Heart right ventricle (tissue), 16 donors: ENCODE results near the gene DHX58. TPM values are rescaled to one million over a fixed set of nuclear protein-coding genes. Genes with fewer than 3 reads are reported as not detected.

ENCODE experiments used
- ATAC-seq, 8 donors: fragments of 200-7000 bp; cut with Tn5 transposase; one replicate each; pipeline ENCODE4 v1.9.1; 2020; ENCODE audit warnings: mild to moderate bottlenecking in 8 of 8, moderate library complexity in 8 of 8, moderate number of reproducible peaks in 1 of 8
- DNase-seq, 2 donors: peaks; one replicate each; pipeline ENCODE4 v3.0.0-alpha.2; 2020
- H3K27ac ChIP-seq, 10 donors: fragments of 200-600 bp; sonication (generic) in 2 of 10; one replicate each; pipeline versions ENCODE4 v1.5.0 to v1.8.0; 2020 to 2022; ENCODE audit warnings: mild to moderate bottlenecking in 3 of 10
- H3K27me3 ChIP-seq, 7 donors: fragments of 200-600 bp; one replicate each; pipeline ENCODE4 v1.8.0; 2021 to 2022; ENCODE audit warnings: mild to moderate bottlenecking in 2 of 7
- H3K36me3 ChIP-seq, 9 donors: fragments of 200-600 bp; sonication (generic) in 1 of 9; one replicate each; pipeline versions ENCODE4 v1.5.0 to v1.8.0; 2020 to 2022; ENCODE audit warnings: mild to moderate bottlenecking in 2 of 9
- H3K4me1 ChIP-seq, 9 donors: fragments of 200-600 bp; sonication (generic) in 1 of 9; one replicate each; pipeline versions ENCODE4 v1.5.0 to v1.8.0; 2020 to 2022; ENCODE audit warnings: mild to moderate bottlenecking in 4 of 9
- H3K4me3 ChIP-seq, 10 donors: fragments of 200-600 bp; sonication (generic) in 2 of 10; one replicate each; pipeline versions ENCODE4 v1.5.0 to v1.8.0; 2020 to 2022; ENCODE audit warnings: mild to moderate bottlenecking in 7 of 10, moderate library complexity in 2 of 10
- H3K9me3 ChIP-seq, 11 donors: fragments of 200-600 bp in 10 of 11; sonication (generic) in 2 of 11; one replicate each; pipeline versions ENCODE4 v1.5.0 to v1.8.0; 2013 to 2022; ENCODE audit warnings: mild to moderate bottlenecking in 2 of 11, control low read depth in 1 of 11, moderate library complexity in 1 of 11
- CTCF ChIP-seq, 9 donors: fragments of 200-600 bp; sonication (generic) in 2 of 9; IDR thresholded peaks; one replicate each; pipeline versions ENCODE4 v1.5.0 to v1.8.0; 2021 to 2022; ENCODE audit warnings: antibody characterized with exemption in 9 of 9, mild to moderate bottlenecking in 5 of 9, moderate library complexity in 1 of 9
- WGBS, 2 donors: extraction: QIAGEN DNeasy Blood & Tissue Kit; methylation state at CpG; one replicate each; pipeline ENCODE4 v1.1.7; 2013; ENCODE audit warnings: inconsistent platforms in 1 of 2; 5-methylcytosine and 5-hydroxymethylcytosine counted together
- intact Hi-C, 10 donors: fragments of 100-400 bp; cut with DNase I; formaldehyde crosslinking; loops; one replicate each; pipeline versions ENCODE4 v1.11.1 to v1.14.2; 2022
- polyA plus RNA-seq, 2 donors: library from polyadenylated mRNA; stranded (reverse); fragments of 200-250 nt; gene quantifications; one replicate each; pipeline ENCODE4 v1.2.3, GENCODE V29; 2013
- total RNA-seq, 10 donors: library from RNA; stranded (reverse); fragmentation: NEBNext Ultra II Directional in 3 of 10; extraction: Animal tissue kit (Norgen Biotek cat#: 25700) in 3 of 10; gene quantifications; one replicate each; pipeline versions ENCODE4 v1.2.1 to v1.2.4, GENCODE V29; 2021 to 2023
- donor health status: Arrhythmogenic right ventricular cardiomyopathy.
- donor health status: ischemic (EF 13 %, LVEDD 7.1; RV severe dilation, severe dysfunction).
- donor health status: healthy with polysubstance abuse.
- donor health status: DM: no; HTN: yes; CAD: no.
- donor health status: DM: no; HTN: no; CAD: no.
- donor health status: ischemic (EF 25% LVEDD 6.9; RV normal size, moderate dysfunction).
- donor health status: ischemic (EF 25% LVEDD 5.7; RV mildly dilated, moderate dysfunction).
- donor health status: healthy.
- donor health status: DM: yes; HTN: yes; CAD: no.
- donor health status: Ischemic cardiomyopathy.
- donor health status: ischemic (EF 35%, LVEDD 5.7; RV mildly dilated, moderate dysfunction).
- donor health status: nonischemic (EF 11% LVEDD 7.7; RV severe dilation, severe dysfunction).
- donor health status: DM: yes; HTN: yes; CAD: no.
- donor health status: PGD.
- donor health status: ischemic (EF 29% LVEDD 5.4; RV normal size, mild dysfunction).
- donor health status: nonischemic (EF 23%, LVEDD 6.1; RV moderate dilation, normal function).

The DHX58 gene
- total and polyA plus RNA-seq, 12 donors, result 2.2 to 16.9 (median 4.0) TPM

- TF ChIP-seq CTCF (IDR thresholded peaks at IDR 0.05), result no peak
- DNase-seq (no peak), ATAC-seq (no peak)
- WGBS, 2 donors, result 88 to 90% methylated on average over 14 of the region's 14 CpGs
- no peaks in the 10 kb centered on the region for H3K9me3 ChIP-seq
- no peak overlapping the region for H3K4me3 ChIP-seq
- intact Hi-C loops, result loop anchor here in 2 of 10 donors (5.0 kb wide), 2 partner anchors 35 kb away; partner anchors contain the start of gene ZNF385C (in 1 of the 2)
- H3K36me3 ChIP-seq, result no peaks in the 10 kb centered on the region
- H3K4me1 ChIP-seq, result peaks cover 0 to 9% (median 3%) of the 10 kb centered on the region in 9 donors
- H3K27me3 ChIP-seq, result peaks cover 0 to 7% (median 0%) of the 10 kb centered on the region in 7 donors
- H3K27ac ChIP-seq, result no peak overlapping the region
These were observed 49.8 kb downstream of the DHX58 start for GRCh38 chr17:42062681-42063080.

DNA sequence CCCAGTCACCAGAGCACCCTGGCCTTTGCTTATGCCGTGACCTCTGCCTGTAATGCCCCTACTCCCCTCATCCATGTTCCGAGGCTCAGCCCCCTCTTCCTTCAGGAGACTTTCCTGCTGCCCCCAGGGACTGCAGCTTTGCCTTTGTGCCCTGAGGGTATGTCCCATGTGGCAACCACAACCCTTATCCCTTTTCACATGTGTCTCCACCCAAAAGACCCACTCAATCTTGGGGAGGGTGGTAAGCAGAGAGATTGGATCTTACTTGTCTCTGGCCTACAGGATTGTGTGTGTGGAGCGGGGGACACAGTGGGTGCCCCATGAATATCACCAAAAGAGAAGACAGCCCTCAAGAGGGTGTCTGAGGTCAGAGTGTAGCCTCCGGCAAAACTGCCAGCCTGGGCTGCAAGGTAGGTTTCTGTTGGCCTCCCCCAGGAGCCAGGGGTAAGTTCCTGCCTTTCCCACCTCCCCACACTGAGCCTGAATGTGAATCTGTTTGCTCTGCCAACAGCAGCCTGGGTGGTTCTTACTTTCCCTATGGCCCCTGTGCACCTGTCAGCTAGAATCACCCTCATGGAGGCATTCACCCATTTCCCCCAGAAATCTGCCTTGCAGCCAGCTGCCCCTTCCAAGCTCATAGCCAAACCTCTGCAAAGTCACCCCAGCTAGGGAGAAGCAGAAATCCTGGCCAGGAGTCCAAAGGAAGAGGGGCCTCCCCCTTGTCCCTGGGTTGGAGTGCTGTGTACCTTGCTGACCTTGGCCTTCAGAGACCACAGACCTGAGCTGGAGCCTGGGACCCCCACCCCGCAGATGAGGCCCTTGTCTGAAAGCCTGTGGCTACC is 50.6 kb downstream of the DHX58 start:
- H3K4me3 ChIP-seq, result no peak overlapping the region
- DNase-seq (no peak), ATAC-seq (no peak)
- peaks cover 0 to 9% (median 3%) of the 10 kb centered on the region in 9 donors for H3K4me1 ChIP-seq
- 69 to 73% methylated on average over 5 of the region's 5 CpGs for WGBS, 2 donors
- intact Hi-C loops, result loop anchor here in 2 of 10 donors (5.0 kb wide), 2 partner anchors 35 kb away; partner anchors contain the start of gene ZNF385C (in 1 of the 2)
- no peak for TF ChIP-seq CTCF (IDR thresholded peaks at IDR 0.05)
- H3K27me3 ChIP-seq, result peaks cover 0 to 7% (median 0%) of the 10 kb centered on the region in 7 donors
- H3K9me3 ChIP-seq, result no peaks in the 10 kb centered on the region
- H3K36me3 ChIP-seq, result no peaks in the 10 kb centered on the region
- H3K27ac ChIP-seq, result no peak overlapping the region

GRCh38 chr17:42060231-42060630 is 52.3 kb downstream of the DHX58 start:
- H3K9me3 ChIP-seq, result no peaks in the 10 kb centered on the region
- H3K4me3 ChIP-seq, result no peak overlapping the region
- intact Hi-C loops, result loop anchor here in 2 of 10 donors (5.0 kb wide), 2 partner anchors 33 to 37 kb away; partner anchors contain the start of gene ZNF385C (in 1 of the 2)
- DNase-seq, result no peak
- no peak for TF ChIP-seq CTCF (IDR thresholded peaks at IDR 0.05)
- H3K27ac ChIP-seq, result no peak overlapping the region
- 89 to 91% methylated on average over 4 of the region's 4 CpGs for WGBS, 2 donors
- H3K27me3 ChIP-seq, result peaks cover 0 to 18% (median 12%) of the 10 kb centered on the region in 7 donors
- ATAC-seq, result no peak
- H3K36me3 ChIP-seq, result no peaks in the 10 kb centered on the region
- H3K4me1 ChIP-seq, result peaks cover 0 to 9% (median 3%) of the 10 kb centered on the region in 9 donors

DNA sequence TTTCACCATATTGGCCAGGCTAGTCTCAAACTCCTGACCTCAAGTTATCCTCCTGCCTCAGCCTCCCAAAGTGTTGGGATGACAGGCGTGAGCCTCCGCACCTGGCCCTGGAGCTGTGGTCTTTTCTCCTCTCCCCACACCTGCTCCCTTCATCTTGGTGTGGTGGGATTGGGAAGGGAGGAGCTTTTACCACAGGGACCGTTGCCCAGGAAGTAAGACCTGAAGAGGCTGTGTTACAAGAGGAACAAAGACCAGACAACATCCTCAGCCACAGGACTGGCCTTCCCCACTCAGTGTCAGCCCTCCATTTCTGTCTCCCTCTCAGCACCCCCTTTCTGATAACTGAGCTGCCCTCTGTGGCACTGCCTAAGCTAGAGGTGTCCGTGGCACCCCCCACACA is 52.7 kb downstream of the DHX58 start:
- WGBS, 2 donors, result 69 to 72% methylated on average over 4 of the region's 4 CpGs
- no peak for DNase-seq
- Histone ChIP-seq H3K4me3 (no peak overlapping the region), H3K9me3 (no peaks in the 10 kb centered on the region), H3K36me3 (no peaks in the 10 kb centered on the region), H3K27ac (no peak overlapping the region), H3K27me3 (peaks cover 0 to 22% (median 14%) of the 10 kb centered on the region in 7 donors), H3K4me1 (peaks cover 0 to 9% (median 3%) of the 10 kb centered on the region in 9 donors)
- ATAC-seq, result no peak
- intact Hi-C loops, result loop anchor here in 2 of 10 donors (5.0 kb wide), 2 partner anchors 33 to 37 kb away; partner anchors contain the start of gene ZNF385C (in 1 of the 2)
- no peak for TF ChIP-seq CTCF (IDR thresholded peaks at IDR 0.05)
